Omental fat pad (tissue), 4 donors: ENCODE results near the gene PGA4. TPM values are rescaled to one million over a fixed set of nuclear protein-coding genes. Genes with fewer than 3 reads are reported as not detected.
"Not testable (repeated sequence)": the region's sequence is repeated elsewhere in the genome, so short reads cannot be mapped to it uniquely, and the experiment has no call there.

Experiments used
- ATAC-seq: fragments of 150-250 bp; one replicate; pipeline ENCODE4 v1.9.1; 2016; ENCODE audit warnings: mild to moderate bottlenecking, moderate library complexity; ENCODE audit not compliant: low FRiP score
- DNase-seq: peaks from one replicate; pipeline ENCODE4 v3.0.0-alpha.2; 2019; ENCODE audit warnings: low spot score
- CTCF ChIP-seq, 3 donors: fragments of 450-650 bp; IDR thresholded peaks; one replicate each; pipeline ENCODE4 v1.5.1; 2016 to 2017; ENCODE audit warnings: antibody characterized with exemption in 3 of 3, mild to moderate bottlenecking in 3 of 3, moderate library complexity in 2 of 3
- total RNA-seq, 4 donors: library from RNA; depleted of rRNA; stranded (reverse); fragments of >200 nt; gene quantifications; one replicate each; pipeline ENCODE4 v1.1.0, GENCODE V29; 2016

PGA4 gene
- total RNA-seq: 10 to 100 TPM in 2 of 4 donors, 1 to 10 TPM in 2; 2.9 to 94.5 (median 13.5) TPM

GRCh38 chr11:61222047-61222446 lies at the start of gene PGA4:
Gene PGA4, plus strand, starts transcription at chr11:61222347. Its CDS starts 54 bp downstream, at chr11:61222401.
- DNase-seq, ATAC-seq: not testable (repeated sequence)

- ATAC-seq: no peak
- DNase-seq: no peak
Observed at GRCh38 chr11:61172356-61172755, 49.8 kb upstream of the PGA4 start.

GRCh38 chr11:61172888-61173287 lies 49.3 kb upstream of the PGA4 start:
- DNase-seq (no peak), ATAC-seq (no peak)
- no peak for TF ChIP-seq CTCF (IDR thresholded peaks at IDR 0.05)

More at GRCh38 chr11:61172356-61172755, 49.8 kb upstream of the PGA4 start:
- TF ChIP-seq CTCF (IDR thresholded peaks at IDR 0.05): no peak

GRCh38 chr11:61173456-61173855 lies 48.7 kb upstream of the PGA4 start:
- no peak for DNase-seq
- ATAC-seq: no peak
- no peak for TF ChIP-seq CTCF (IDR thresholded peaks at IDR 0.05)

- TF ChIP-seq CTCF (IDR thresholded peaks at IDR 0.05): no peak
- no peak for DNase-seq
- no peak for ATAC-seq
Observed at GRCh38 chr11:61174273-61174672, 47.9 kb upstream of the PGA4 start.

GRCh38 chr11:61174949-61175348 lies 47.2 kb upstream of the PGA4 start:
- no peak for TF ChIP-seq CTCF (IDR thresholded peaks at IDR 0.05)
- DNase-seq: no peak
- ATAC-seq: no peak

GRCh38 chr11:61176446-61176845 lies 45.7 kb upstream of the PGA4 start:
- no peak for TF ChIP-seq CTCF (IDR thresholded peaks at IDR 0.05)
- DNase-seq (no peak), ATAC-seq (no peak)

- not testable (repeated sequence) for DNase-seq, ATAC-seq
Observed at GRCh38 chr11:61180205-61180604, 41.9 kb upstream of the PGA4 start.
